Measurements from ENCODE around the gene PSMA3. TPM values are rescaled to one million over a fixed set of nuclear protein-coding genes. Genes with fewer than 3 reads are reported as not detected.

The PSMA3 gene
- total RNA-seq, 6 donors from 2014 or later, result 49.2 to 164 (median 153) TPM

DNA sequence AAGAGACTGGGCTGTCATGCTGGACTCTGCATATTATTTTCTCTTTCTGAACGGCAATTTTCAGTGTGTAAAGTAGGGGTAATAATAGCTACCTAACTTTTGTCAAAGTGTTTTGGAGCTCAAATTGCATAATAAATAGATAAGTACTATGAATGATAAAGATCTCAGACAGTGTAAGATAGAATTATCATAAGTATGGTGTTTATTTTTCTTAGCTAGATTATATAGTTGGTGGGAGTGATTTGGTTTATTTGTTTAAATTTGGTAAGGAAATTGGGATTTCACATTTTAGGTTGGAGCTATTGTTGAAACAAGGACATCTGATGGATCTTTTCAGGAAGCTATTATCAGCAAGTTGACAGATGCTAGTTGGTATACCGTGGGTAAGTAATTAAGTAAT, 61.1 kb downstream of the PSMA3 start:
- no peak for TF ChIP-seq EP300 (IDR thresholded peaks at IDR 0.05)
- ATAC-seq (ENCODE audit: low FRiP score in 2 of 2) (no peak), DNase-seq (no peak)
- Histone ChIP-seq H3K9me3 (no peaks in the 10 kb centered on the region), H3K4me3 (no peak overlapping the region), H3K27ac (no peak overlapping the region), H3K27me3 (no peaks in the 10 kb centered on the region), H3K4me1 (peaks cover 2 to 11% (median 3%) of the 10 kb centered on the region in 4 donors), H3K36me3 (peaks cover 0 to 50% (median 27%) of the 10 kb centered on the region in 4 donors)
- WGBS, 2 donors, result 74 to 77% methylated on average over 2 of the region's 2 CpGs

DNA sequence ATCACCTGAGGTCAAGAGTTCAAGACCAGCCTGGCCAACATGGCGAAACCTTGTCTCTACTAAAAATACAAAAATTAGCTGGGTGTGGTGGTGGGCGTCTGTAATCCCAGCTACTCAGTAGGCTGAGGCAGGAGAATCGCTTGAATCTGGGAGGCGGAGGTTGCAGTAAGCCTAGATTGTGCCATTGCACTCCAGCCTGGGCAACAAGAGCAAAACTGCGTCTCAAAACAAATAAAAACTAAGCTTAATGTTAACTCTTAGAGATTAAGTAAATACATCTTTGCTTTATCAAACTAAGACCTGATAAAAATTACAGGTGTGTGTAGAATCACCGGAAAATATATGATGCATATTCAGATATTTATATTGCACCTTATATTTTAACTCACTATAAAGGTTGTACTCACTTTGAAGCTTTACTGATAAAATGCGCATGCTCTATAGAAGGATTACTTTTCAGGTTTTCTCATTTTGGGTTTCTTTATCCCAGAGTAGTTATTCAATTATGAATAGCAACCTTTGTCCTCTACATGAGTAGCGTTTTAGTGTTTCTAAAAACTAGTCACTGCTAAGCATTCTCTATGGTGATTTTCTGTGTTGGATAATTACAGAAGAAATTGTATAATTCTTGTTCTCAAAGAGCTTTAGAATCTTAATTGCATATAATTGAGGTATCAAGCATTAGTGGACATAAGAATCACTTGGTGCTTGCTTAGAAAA, 63.1 kb downstream of the PSMA3 start:
- ATAC-seq (ENCODE audit: low FRiP score in 2 of 2), result no peak
- peaks cover 0 to 52% (median 24%) of the 10 kb centered on the region in 4 donors for H3K36me3 ChIP-seq

DNA sequence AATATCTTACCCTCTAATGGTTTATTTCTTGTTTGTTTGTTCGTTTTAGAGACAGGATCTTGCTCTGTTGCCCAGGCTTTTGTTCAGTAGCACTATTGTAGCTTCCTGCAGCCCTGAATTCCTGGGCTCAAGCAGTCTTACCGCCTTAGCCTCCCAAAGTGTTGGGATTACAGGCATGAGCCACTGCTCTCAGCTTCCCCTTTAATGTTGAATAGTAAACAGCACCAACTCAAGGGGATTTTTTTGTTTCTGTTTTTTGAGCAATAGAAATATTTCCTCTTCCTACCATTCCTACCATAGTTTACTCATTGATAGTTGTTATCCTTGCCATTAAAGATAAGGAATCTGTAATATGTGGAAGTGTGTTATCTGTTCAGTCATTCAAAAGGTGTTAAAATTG, 64.4 kb downstream of the PSMA3 start:
- no peaks in the 10 kb centered on the region for H3K9me3 ChIP-seq
- no peak overlapping the region for H3K4me3 ChIP-seq
- no peaks in the 10 kb centered on the region for H3K4me1 ChIP-seq
- no peak overlapping the region for H3K27ac ChIP-seq
- no peak for TF ChIP-seq EP300 (IDR thresholded peaks at IDR 0.05)
- no peak for TF ChIP-seq POLR2AphosphoS5 (IDR thresholded peaks at IDR 0.05)
- TF ChIP-seq, protein P1, sequence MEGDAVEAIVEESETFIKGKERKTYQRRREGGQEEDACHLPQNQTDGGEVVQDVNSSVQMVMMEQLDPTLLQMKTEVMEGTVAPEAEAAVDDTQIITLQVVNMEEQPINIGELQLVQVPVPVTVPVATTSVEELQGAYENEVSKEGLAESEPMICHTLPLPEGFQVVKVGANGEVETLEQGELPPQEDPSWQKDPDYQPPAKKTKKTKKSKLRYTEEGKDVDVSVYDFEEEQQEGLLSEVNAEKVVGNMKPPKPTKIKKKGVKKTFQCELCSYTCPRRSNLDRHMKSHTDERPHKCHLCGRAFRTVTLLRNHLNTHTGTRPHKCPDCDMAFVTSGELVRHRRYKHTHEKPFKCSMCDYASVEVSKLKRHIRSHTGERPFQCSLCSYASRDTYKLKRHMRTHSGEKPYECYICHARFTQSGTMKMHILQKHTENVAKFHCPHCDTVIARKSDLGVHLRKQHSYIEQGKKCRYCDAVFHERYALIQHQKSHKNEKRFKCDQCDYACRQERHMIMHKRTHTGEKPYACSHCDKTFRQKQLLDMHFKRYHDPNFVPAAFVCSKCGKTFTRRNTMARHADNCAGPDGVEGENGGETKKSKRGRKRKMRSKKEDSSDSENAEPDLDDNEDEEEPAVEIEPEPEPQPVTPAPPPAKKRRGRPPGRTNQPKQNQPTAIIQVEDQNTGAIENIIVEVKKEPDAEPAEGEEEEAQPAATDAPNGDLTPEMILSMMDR (IDR thresholded peaks at IDR 0.05), result no peak
- no peak for TF ChIP-seq POLR2A (IDR thresholded peaks at IDR 0.05)
- whole genome bisulfite sequencing, 2 donors, result 70 to 72% methylated on average over 2 of the region's 2 CpGs
- ATAC-seq (ENCODE audit: low FRiP score in 2 of 2) (no peak), DNase-seq (no peak)
- no peaks in the 10 kb centered on the region for H3K27me3 ChIP-seq
- H3K36me3 ChIP-seq, result peaks cover 3 to 43% (median 20%) of the 10 kb centered on the region in 4 donors

More for the DNA sequence above, 63.1 kb downstream of the PSMA3 start:
- 91 to 92% methylated on average over 8 of the region's 8 CpGs for WGBS, 2 donors
- Histone ChIP-seq H3K4me3 (no peak overlapping the region), H3K4me1 (no peaks in the 10 kb centered on the region), H3K27me3 (no peaks in the 10 kb centered on the region), H3K27ac (no peak overlapping the region), H3K9me3 (no peaks in the 10 kb centered on the region)
- TF ChIP-seq EP300 (IDR thresholded peaks at IDR 0.05), result no peak
- no peak for DNase-seq

DNA sequence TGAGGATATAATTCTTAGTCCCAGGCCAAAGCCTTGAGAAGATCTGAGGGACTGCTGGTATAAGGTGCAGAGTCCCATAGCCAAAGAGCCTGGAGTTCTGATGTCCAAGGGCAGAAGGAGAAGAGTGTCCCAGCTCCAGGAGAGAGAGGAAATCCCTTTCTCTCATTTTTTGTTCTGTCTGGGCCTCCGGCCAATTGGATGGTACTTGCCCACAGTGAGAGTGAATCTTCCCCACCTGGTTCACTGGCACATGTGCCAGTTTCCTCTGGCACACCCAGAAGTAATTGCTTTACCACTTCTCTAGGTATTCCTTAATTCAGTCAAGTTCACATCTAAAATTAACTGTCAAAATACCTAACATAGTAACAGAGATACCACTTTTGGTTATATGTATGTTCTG, 69.1 kb downstream of the PSMA3 start:
- Histone ChIP-seq H3K4me1 (no peaks in the 10 kb centered on the region), H3K9me3 (no peaks in the 10 kb centered on the region), H3K27me3 (no peaks in the 10 kb centered on the region), H3K27ac (no peak overlapping the region), H3K36me3 (peaks cover 9 to 36% (median 10%) of the 10 kb centered on the region in 4 donors), H3K4me3 (no peak overlapping the region)
- no peak for DNase-seq
- no peak for ATAC-seq (ENCODE audit: low FRiP score in 2 of 2)
- WGBS, 2 donors, result 73 to 93% methylated on average over 1 of the region's 1 CpG
- TF ChIP-seq, protein P1 (IDR thresholded peaks at IDR 0.05), result no peak
- TF ChIP-seq POLR2AphosphoS5 (IDR thresholded peaks at IDR 0.05), result no peak
- no peak for TF ChIP-seq EP300 (IDR thresholded peaks at IDR 0.05)
- no peak for TF ChIP-seq POLR2A (IDR thresholded peaks at IDR 0.05)

DNA sequence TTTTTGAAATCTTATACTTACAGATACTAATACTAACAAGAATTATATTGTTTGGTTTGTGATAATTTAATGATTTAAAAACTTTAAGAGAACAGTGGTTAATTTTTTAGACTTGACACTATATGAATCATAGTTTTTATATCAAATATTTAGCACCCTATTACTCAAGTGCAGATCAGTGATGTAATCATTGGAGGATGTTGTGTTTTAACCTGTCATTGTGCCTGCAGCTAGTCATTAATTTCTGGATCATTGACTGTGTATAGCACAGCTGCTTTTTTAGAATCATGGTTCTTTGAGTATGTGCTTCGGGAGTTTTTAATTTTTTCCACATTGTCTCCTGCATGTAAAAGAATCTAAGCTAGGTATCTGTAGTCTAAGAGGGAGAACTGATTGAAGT, 71.0 kb downstream of the PSMA3 start:
- WGBS, 2 donors, result 93 to 100% methylated on average over 1 of the region's 1 CpG
- DNase-seq, result no peak
- TF ChIP-seq EP300 (IDR thresholded peaks at IDR 0.05), result no peak
- TF ChIP-seq POLR2A (IDR thresholded peaks at IDR 0.05), result no peak
- Histone ChIP-seq H3K4me1 (no peaks in the 10 kb centered on the region), H3K9me3 (no peaks in the 10 kb centered on the region), H3K27ac (no peak overlapping the region), H3K36me3 (peaks cover 9 to 48% (median 19%) of the 10 kb centered on the region in 4 donors), H3K27me3 (no peaks in the 10 kb centered on the region), H3K4me3 (no peak overlapping the region)
- ATAC-seq (ENCODE audit: low FRiP score in 2 of 2), result no peak

Small RNA genes within 50 kb of the gene (small RNA-seq; reads per million reads assigned to genes)
- 0 reads per million in 4 donors for gene RNU6-341P

Other genes with a start within 250 kb of the PSMA3 start
- gene ARMH4, start 92.6 kb upstream of the PSMA3 start, total RNA-seq, result 1 to 10 TPM; 1.0 to 6.2 (median 2.3) TPM
- 100 to 1,000 TPM in 1 of 6 donors, 10 to 100 TPM in 5; 18.9 to 106 (median 51.7) TPM for gene ACTR10, start 44.7 kb upstream of the PSMA3 start, total RNA-seq
- gene ARID4A, start 53.7 kb downstream of the PSMA3 start, total RNA-seq, result 10 to 100 TPM; 18.4 to 96.4 (median 38.7) TPM
- 1 to 10 TPM in 1 of 6 donors, not detected in 5; 1.3 TPM for gene TOMM20L, start 151.1 kb downstream of the PSMA3 start, total RNA-seq
- gene TIMM9, start 182.7 kb downstream of the PSMA3 start, total RNA-seq, result 10 to 100 TPM in 5 of 6 donors, 1 to 10 TPM in 1; 8.7 to 24.3 (median 20.5) TPM
- 10 to 100 TPM in 5 of 6 donors, 1 to 10 TPM in 1; 9.2 to 29.3 (median 12.2) TPM for gene KIAA0586, start 182.9 kb downstream of the PSMA3 start, total RNA-seq

Data from upper lobe of left lung (tissue), 6 donors.